ENCODE results near the gene PRKCE. TPM values are rescaled to one million over a fixed set of nuclear protein-coding genes. Genes with fewer than 3 reads are reported as not detected.

The PRKCE gene
- total RNA-seq, 1 experiment from 2014 or later: 1.3 TPM

DNA sequence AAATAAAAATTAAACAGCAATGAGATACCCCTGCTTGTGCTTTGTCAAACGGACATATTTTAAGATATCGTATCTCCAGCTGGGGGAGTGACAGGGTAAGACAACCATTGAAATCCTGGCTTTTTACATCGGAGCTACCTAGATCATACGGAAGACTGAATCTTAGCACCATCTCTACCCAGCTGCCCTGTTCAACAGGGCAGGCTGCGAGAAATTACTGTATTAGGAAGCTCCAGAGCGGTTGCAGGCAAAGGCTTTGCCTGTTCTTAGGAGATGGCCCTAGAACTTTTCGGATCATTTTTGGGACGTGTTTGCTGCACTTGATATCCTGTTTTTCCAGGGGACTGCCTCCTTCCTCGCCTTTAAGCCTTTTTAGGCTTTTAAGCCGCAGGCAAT is 2.0 kb upstream of the PRKCE start:
- H4K20me1 ChIP-seq (ENCODE audit: control insufficient read depth, insufficient read depth, insufficient read length): peaks cover 3% of the 10 kb centered on the region
- no peak overlapping the region for H2BK12ac ChIP-seq (ENCODE audit: insufficient read length, low read depth, low read length)
- no peak overlapping the region for H3K14ac ChIP-seq (ENCODE audit: insufficient read depth, low read length)
- no CpG with 5 or more reads among the region's 10 CpGs for WGBS (ENCODE audit: extremely low coverage, insufficient read length, low lambda C conversion rate)
- H3K4ac ChIP-seq (ENCODE audit: low read depth, low read length): no peak overlapping the region
- H3K9ac ChIP-seq (ENCODE audit: extremely low read depth, insufficient read length, low read length): no peak overlapping the region
- H3K27ac Mint-ChIP-seq: no peak overlapping the region
- peaks cover 87% of the 10 kb centered on the region for H3K27me3 Mint-ChIP-seq (ENCODE audit: low read depth)
- no peak overlapping the region for H4K8ac ChIP-seq (replicated peaks; ENCODE audit: insufficient read length, low read depth, low read length)
- H3K23ac ChIP-seq (ENCODE audit: insufficient read length, low read depth, low read length): no peak overlapping the region
- H3K27me3 ChIP-seq (ENCODE audit: insufficient read depth, low read length): peaks cover 41% of the 10 kb centered on the region
- no peaks in the 10 kb centered on the region for H3K4me1 ChIP-seq (ENCODE audit: insufficient read depth, low read length)
- H3T11ph ChIP-seq (ENCODE audit: low read length): no peak overlapping the region
- no peak overlapping the region for H2BK5ac ChIP-seq (ENCODE audit: insufficient read length, low read length)
- no peaks in the 10 kb centered on the region for H3K79me2 ChIP-seq (ENCODE audit: insufficient read depth, low read length)
- TF ChIP-seq, protein P1, sequence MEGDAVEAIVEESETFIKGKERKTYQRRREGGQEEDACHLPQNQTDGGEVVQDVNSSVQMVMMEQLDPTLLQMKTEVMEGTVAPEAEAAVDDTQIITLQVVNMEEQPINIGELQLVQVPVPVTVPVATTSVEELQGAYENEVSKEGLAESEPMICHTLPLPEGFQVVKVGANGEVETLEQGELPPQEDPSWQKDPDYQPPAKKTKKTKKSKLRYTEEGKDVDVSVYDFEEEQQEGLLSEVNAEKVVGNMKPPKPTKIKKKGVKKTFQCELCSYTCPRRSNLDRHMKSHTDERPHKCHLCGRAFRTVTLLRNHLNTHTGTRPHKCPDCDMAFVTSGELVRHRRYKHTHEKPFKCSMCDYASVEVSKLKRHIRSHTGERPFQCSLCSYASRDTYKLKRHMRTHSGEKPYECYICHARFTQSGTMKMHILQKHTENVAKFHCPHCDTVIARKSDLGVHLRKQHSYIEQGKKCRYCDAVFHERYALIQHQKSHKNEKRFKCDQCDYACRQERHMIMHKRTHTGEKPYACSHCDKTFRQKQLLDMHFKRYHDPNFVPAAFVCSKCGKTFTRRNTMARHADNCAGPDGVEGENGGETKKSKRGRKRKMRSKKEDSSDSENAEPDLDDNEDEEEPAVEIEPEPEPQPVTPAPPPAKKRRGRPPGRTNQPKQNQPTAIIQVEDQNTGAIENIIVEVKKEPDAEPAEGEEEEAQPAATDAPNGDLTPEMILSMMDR (conservative IDR thresholded peaks at IDR 0.05): no peak
- peak overlapping the region; percentile 76 for H3K4me2 ChIP-seq (ENCODE audit: insufficient read depth, insufficient read length, low read length)
- no peak overlapping the region for H3K56ac ChIP-seq (ENCODE audit: insufficient read length, low read depth, low read length)
- peaks cover 28% of the 10 kb centered on the region for H3K23me2 ChIP-seq (ENCODE audit: insufficient read length, low read depth, low read length, poor library complexity, severe bottlenecking)
- no peak overlapping the region for H4K91ac ChIP-seq (ENCODE audit: insufficient read length, low read depth, low read length)
- H2BK15ac ChIP-seq (ENCODE audit: low read depth, low read length): no peak overlapping the region
- no peak for DNase-seq
- H2BK120ac ChIP-seq (ENCODE audit: low read depth, low read length, poor library complexity, severe bottlenecking): no peak overlapping the region
- H3K9me3 ChIP-seq (ENCODE audit: control insufficient read depth, low read depth, low read length): no peaks in the 10 kb centered on the region
- no peak overlapping the region for H3K27ac ChIP-seq (ENCODE audit: insufficient read length, low read depth, low read length)
- peak overlapping the region; percentile 92 to 99 for H3K4me3 Mint-ChIP-seq
- H3K36me3 Mint-ChIP-seq (ENCODE audit: insufficient read depth in 1 of 3, low read depth in 3 of 3): no peaks in the 10 kb centered on the region; a peak in 2 of 7 replicates
- no peak overlapping the region for H2AK5ac ChIP-seq (ENCODE audit: insufficient read length, low read length)
- H3K79me1 ChIP-seq (ENCODE audit: insufficient read depth, low read depth, low read length, poor library complexity, severe bottlenecking): no peaks in the 10 kb centered on the region
- H2AFZ ChIP-seq (ENCODE audit: low read length): no peak overlapping the region
- no peak overlapping the region for H2BK20ac ChIP-seq (ENCODE audit: low read depth, low read length, poor library complexity, severe bottlenecking)
- peaks cover 17% of the 10 kb centered on the region in 2 experiments for H3K4me1 Mint-ChIP-seq
- no peak overlapping the region for H3K18ac ChIP-seq (ENCODE audit: insufficient read length, low read depth, low read length)
- no peak overlapping the region for H4K5ac ChIP-seq (ENCODE audit: insufficient read length, low read depth, low read length)
- H3K9me3 Mint-ChIP-seq: no peaks in the 10 kb centered on the region; a peak in 1 of 5 replicates
